Stimulated activated CD4-positive, alpha-beta T cell treated with anti-CD3 and anti-CD28 coated beads, Interleukin-15, amount 100 ng/mL, for 1 hour (primary cell): Measurements from ENCODE around the gene CNN1.

Source experiments
- DNase-seq, 2 donors: peaks; one replicate each; pipeline ENCODE4 v3.0.0-alpha.2; 2020; ENCODE audit warnings: low read depth in 1 of 2, low spot score in 1 of 2

Gene CNN1

DNA sequence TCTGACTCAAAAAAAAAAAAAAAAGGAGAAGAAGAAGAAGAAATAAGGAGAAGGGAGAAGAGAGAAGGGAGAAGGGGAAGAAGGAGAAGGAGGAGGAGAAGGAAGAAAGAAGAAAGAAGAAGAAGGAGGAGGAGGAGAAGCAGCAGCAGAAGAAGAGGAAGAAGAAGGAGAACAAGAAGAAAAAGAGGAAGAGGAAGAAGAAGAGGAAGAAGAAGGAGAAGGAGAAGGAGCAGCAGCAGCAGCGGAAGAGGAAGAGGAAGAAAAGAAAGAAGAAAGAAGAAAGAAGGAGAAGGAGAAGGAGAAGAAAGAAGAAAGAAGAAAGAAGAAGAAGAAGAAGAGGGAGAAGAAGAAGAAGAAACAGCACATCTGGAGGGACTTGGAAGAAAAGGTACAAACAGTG, 4.1 kb upstream of the CNN1 start:
- no peak for DNase-seq

GRCh38 chr19:11534948-11535347, 3.7 kb upstream of the CNN1 start:
- DNase-seq = no peak

- peak; percentile 74 to 82 for DNase-seq
Measured at GRCh38 chr19:11535792-11536595, 2.7 kb upstream of the CNN1 start.

- no peak for DNase-seq
Measured at GRCh38 chr19:11539495-11540365, 1.1 kb downstream of the CNN1 start.

- DNase-seq = no peak
Measured at GRCh38 chr19:11540645-11541044, 2.0 kb downstream of the CNN1 start.

DNA sequence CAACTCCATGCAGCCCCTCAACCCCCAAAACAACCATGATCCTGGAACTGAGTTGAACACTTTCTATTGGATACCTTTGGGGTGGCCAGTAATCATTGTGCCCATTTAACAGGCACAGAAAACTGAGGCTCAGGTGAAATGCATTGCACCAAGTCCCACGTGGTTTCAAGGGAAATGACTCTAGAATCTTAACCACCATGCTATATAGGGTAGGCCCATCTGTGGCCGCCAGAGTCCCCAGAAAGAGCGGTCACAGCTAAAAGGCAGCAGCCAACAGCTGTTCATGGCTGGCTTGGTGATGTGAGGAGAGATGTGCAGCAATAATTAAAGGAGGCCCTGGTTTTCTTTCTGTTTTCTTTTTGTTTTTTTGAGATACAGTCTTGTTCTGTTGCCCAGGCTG, 2.6 kb downstream of the CNN1 start:
- DNase-seq = no peak

DNA sequence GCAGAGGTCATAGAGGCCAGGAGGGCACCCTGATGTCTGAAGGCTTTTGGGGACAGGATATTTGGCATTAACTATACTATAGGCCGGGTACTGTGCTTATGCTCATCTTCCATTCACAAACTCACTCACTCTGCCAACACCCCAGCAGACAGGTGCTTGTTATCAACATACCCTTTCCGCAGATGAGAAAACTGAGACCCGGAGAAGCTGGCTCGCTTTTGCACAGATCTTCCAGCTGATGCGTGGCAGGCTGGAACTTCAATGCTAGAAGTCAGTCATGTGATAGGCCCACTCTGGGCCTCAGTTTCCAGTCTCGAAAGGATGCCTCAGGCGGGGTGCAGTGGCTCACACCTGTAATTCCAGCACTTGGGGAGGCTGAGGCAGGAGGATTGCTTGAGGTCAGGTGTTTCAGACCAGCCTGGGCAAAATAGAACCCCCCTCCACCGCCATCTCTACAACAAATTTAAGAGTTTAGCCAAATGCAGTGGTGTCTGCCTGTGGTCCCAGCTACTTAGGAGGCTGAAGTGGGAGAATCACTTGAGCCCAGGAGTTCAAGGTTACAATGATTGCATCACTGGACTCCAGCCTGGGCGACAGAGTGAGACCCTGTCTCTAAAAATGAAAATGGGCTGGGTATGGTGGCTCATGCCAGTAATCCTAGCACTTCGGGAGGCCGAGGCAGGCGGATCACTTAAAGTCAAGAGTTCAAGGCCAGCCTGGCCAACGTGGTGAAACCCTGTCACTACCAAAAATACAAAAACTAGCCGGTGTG, 9.5 kb downstream of the CNN1 start:
- no peak for DNase-seq

DNA sequence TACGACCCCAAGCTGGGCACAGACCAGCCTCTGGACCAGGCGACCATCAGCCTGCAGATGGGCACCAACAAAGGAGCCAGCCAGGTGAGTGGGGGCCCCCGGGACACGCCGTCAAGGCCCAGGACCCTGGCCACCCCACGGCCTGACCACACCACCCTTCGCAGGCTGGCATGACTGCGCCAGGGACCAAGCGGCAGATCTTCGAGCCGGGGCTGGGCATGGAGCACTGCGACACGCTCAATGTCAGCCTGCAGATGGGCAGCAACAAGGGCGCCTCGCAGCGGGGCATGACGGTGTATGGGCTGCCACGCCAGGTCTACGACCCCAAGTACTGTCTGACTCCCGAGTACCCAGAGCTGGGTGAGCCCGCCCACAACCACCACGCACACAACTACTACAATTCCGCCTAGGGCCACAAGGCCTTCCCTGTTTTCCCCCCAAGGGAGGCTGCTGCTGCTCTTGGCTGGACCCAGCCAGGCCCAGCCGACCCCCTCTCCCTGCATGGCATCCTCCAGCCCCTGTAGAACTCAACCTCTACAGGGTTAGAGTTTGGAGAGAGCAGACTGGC, 10.8 kb downstream of the CNN1 start:
- no peak for DNase-seq

DNA sequence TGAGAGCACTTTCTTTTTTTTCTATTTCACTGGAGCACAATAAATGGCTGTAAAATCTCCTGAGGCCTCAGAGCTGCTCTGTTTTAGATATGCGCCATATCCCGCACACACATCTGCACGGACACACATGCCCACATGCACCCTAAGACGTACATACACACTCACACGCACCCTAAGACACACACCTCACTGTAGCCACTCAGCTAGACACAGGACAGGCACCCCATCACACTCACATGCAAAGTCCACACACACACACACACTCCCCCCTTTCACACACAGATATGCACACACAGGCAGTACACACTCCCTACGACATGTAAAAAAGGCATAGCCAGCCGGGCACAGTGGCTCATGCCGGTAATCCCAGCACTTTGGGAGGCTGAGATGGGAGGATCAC, 11.6 kb downstream of the CNN1 start:
- DNase-seq = no peak

GRCh38 chr19:11551603-11552235, 13.1 kb downstream of the CNN1 start:
- no peak for DNase-seq

DNA sequence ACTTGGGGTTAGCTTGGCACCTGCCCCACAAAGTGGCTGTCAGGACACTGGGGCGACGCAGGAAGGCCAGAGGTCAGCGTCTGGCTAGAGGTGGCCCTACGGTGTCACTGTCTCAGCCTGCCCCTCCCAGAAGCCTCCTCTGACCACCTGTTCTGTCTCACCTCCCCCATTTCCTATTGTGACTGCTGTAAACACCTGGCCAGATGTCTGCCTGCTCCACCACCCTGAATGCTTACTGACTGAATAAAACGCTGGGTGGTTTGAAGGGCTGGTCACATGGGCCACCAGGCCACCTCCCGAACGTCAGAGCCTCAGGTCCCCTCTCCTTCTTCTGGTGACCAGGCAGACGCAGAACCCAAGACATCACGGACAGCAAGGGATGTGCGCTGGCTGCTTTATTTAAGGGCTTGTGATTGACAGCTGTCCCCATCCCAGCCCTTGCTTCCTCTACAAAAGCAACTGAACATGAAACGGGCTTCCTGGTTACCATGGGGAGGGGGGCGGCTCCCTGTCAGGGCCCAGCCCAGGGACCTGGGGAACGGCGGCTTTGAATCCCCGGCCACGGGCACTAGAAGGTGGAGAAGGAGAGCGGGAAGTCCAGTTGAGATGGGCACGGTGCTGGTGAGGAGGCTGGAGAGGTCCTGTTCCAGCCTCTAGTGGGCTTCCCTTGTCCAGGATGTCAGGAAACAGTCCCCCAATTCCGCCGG, 14.2 kb downstream of the CNN1 start:
- no peak for DNase-seq

DNA sequence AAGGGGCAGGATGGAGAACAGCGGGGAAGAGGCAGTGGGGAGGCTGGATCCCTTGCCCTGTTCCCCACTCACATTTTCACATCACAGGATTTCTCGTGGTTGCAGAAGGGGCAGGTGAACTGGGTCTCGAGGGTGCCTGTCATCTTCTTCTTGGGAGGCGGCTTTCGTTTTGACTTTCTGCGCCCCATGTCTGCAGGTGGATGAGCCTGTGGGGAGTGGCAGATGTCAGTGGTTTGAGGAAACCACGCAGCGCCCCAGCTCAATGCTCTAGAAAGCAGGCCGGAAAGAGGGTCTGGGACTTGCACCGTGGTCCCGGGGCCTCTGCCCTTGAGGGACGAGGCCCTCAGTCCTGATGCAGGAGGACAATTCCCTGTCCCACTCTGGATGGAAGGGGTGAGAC, 15.5 kb downstream of the CNN1 start:
- DNase-seq = no peak

DNA sequence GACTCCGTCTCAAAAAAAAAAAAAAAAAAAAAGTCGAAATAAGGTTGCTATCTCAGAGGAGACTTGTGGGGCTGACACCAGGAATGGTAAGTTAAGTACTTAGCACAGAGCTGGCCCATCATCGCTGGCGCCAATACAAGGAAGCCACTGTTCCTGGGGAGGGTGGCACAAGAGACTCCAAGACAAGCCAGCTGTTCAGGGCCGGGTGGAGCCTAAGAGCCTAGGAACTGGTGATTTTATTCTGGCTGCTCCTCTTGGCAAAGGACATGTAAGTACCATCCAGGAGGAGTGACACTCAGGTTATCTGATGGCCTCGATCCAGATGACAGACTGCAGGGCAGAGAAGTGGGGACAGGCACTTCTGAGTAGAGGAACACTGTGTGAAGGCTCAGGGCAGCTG, 16.6 kb downstream of the CNN1 start:
- DNase-seq = no peak

- DNase-seq = no peak
Measured at GRCh38 chr19:11556634-11557420, 18.2 kb downstream of the CNN1 start.

DNA sequence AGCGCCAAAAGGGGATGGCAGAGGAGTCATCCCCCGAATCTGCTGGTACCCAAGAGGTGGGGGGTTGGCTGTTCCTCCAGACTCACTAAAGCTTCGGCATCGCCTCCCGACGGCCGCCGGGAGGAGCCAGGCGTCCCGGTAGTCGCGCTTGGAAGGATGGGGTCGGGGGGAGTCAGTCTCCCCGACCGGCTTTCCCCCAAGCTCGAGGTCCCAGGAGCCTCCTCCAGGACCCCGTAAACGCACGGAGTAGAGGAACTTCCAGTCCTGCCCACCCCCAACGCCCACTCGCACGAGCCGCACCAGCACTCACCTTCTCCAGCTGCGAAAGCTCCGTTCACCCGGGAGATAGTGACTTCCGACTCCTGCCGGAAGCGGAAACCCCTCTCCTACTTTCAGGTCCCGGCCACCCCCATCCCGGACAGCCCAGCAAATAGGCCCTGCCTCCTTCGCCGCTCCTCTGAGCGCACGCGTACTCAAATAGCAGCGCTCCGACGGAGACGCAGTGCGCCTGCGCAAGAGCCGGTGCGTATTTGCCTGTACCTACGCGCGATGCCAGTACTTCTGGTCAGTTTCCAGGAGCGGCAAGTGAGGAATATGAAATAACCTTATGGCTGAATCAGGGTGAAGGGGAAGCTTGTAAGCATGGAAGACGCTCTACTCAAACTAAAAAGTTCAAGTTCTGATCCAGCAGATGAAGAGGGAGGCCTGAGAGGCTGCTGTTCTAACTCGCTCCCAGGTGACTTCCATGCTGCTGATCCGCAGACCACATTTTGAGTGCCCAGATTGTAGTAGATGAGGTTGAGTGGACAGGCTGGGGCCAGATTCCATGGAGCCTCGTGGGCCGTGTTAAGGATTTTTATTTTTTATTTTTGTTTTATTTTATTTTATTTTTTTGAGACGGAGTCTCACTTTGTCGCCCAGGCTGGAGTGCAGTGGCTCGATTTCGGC, 20.5 kb downstream of the CNN1 start, which contains the start of gene ELOF1:
TSS of gene ELOF1 (minus strand) at position 350 of the 948 bp plus-strand sequence. CDS start 4,883 bp downstream, outside the sequence.
- DNase-seq = peak; percentile 92

DNA sequence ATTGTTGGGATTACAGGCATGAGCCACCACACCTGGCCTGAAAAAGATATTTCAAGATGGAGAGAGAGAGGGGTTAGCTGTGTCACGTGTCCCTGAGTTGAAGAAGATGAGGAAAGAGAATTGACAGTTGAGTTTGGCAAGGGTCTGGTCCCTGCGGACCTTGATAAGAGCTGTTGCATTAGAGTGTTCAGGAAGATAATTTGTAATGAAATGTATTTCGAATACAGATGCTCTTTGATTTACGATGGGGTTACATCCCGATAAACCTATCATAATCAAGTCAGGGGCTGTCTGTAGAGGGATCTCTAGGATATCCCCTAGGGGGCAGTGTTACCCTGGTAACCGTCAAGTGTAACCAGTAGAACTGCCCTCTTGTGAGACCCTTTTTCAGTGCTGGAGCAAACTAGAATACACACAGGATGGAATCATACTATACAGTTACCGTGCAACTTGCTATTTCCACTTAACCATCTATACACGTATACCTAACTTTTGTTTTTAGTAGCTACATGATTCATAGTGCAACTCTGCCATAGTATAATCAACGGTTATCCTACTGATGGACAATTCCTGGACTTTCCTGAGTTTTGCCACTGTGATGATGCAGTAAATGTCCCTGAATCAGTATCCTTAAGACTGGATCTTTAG, 21.9 kb downstream of the CNN1 start:
- no peak for DNase-seq

DNA sequence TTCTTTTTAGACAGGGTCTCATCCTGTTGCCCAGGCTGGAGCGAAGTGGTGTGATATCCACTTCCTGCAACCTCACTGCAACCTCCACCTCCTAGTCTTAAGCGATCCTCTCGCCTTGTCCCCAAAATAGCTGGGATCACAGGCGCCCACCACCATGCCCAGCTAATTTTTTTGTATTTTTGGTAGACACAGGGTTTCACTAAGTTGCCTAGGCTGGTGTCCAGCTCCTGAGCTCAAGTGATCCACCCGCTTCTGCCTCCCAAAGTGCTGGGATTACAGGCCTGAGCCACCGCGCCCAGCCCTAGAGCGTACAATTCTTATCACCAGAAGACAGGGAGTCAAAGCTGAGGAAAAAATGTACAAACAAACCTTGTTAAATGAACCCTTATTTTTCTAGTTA, 24.9 kb downstream of the CNN1 start:
- DNase-seq = no peak
